MCF 10A (cell line): ENCODE results near the gene MYL9. TPM values are rescaled to one million over a fixed set of nuclear protein-coding genes. Genes with fewer than 3 reads are reported as not detected.

Source experiments
- BruUV-seq: library from RNA; stranded (reverse); fragments of 400-500 nt; replicated peaks from 2 replicates; lab custom pipeline; 2021; lab: Mats Ljungman, UMichigan
- CTCF ChIA-PET: fragments of 300-600 bp; sonication (Branson Sonifier 250); formaldehyde crosslinking; extraction: SDS; loops from one replicate; lab custom pipeline; 2021; ENCODE audit warnings: antibody characterized with exemption, inconsistent platforms; lab: Yijun Ruan, JAX
- POLR2A ChIA-PET: fragments of 300-600, 350-650 bp; sonication (Branson Sonifier 250); formaldehyde crosslinking; extraction: SDS; loops from one replicate; lab custom pipeline; 2020; ENCODE audit warnings: antibody characterized with exemption, inconsistent platforms; lab: Yijun Ruan, JAX
- DNase-seq: peaks from one replicate; pipeline ENCODE4 v3.0.0-alpha.2; 2018; ENCODE audit not compliant: unreplicated experiment
- H3K27ac Mint-ChIP-seq: one replicate; pipeline ENCODE4 v1.8.0; 2022; ENCODE audit warnings: mild to moderate bottlenecking, low read depth, mixed read lengths; ENCODE audit not compliant: unreplicated experiment
- H3K27me3 Mint-ChIP-seq: one replicate; pipeline ENCODE4 v1.8.0; 2022; ENCODE audit warnings: mixed read lengths; ENCODE audit not compliant: insufficient read depth, unreplicated experiment
- H3K36me3 Mint-ChIP-seq: one replicate; pipeline ENCODE4 v1.8.0; 2022; ENCODE audit warnings: mild to moderate bottlenecking, moderate library complexity, mixed read lengths; ENCODE audit not compliant: insufficient read depth, unreplicated experiment
- H3K4me1 Mint-ChIP-seq: one replicate; pipeline ENCODE4 v1.8.0; 2022; ENCODE audit warnings: mixed read lengths; ENCODE audit not compliant: insufficient read depth, unreplicated experiment
- H3K4me3 Mint-ChIP-seq: one replicate; pipeline ENCODE4 v1.8.0; 2022; ENCODE audit warnings: mild to moderate bottlenecking, moderate library complexity, mixed read lengths; ENCODE audit not compliant: unreplicated experiment
- H3K9me3 Mint-ChIP-seq: one replicate; pipeline ENCODE4 v1.8.0; 2022; ENCODE audit warnings: mixed read lengths; ENCODE audit not compliant: unreplicated experiment
- CTCF ChIP-seq: fragments of 200-600 bp; IDR thresholded peaks from one replicate; pipeline ENCODE4 v1.8.0; 2022; ENCODE audit warnings: antibody characterized with exemption, mild to moderate bottlenecking; ENCODE audit not compliant: unreplicated experiment
- intact Hi-C: fragments of 100-400 bp; cut with micrococcal nuclease; formaldehyde crosslinking; loops from 2 replicates; pipeline ENCODE4 v1.14.1; 2022
- total RNA-seq: library from RNA; stranded (reverse); gene quantifications from 2 replicates; pipeline ENCODE4 v1.2.3, GENCODE V29; 2022

The MYL9 gene
- total RNA-seq, 1 experiment from 2014 or later: 7.9 TPM

- Mint-ChIP-seq H3K36me3 (peaks cover 8% of the 10 kb centered on the region), H3K27ac (no peak overlapping the region), H3K9me3 (no peaks in the 10 kb centered on the region), H3K4me1 (peaks cover 8% of the 10 kb centered on the region), H3K27me3 (no peaks in the 10 kb centered on the region), H3K4me3 (no peak overlapping the region)
- intact Hi-C loops: no loop called here
- TF ChIP-seq CTCF: no peak
- CTCF ChIA-PET: interaction anchor here (0.5 to 0.7 kb wide), 3 partner anchors 196 to 545 kb away, joined by 3 read pairs; no protein-coding TSS in a partner anchor
- no TSS peak for BruUV-seq
- DNase-seq: no peak
- POLR2A ChIA-PET: interaction anchor here (0.6 kb wide), 2 partner anchors 87 to 291 kb away, joined by 3 read pairs; no protein-coding TSS in a partner anchor
Observed at GRCh38 chr20:36548704-36549627, 7.6 kb downstream of the MYL9 start.

GRCh38 chr20:36549628-36549941, 8.3 kb downstream of the MYL9 start:
- intact Hi-C loops: no loop called here
- no peak overlapping the region for H3K27ac Mint-ChIP-seq
- no TSS peak for BruUV-seq
- POLR2A ChIA-PET: interaction anchor here (0.6 kb wide), 1 partner anchor 337 kb away, joined by 4 read pairs; no protein-coding TSS in a partner anchor
- TF ChIP-seq CTCF: no peak
- DNase-seq: no peak
- H3K4me1 Mint-ChIP-seq: peaks cover 2% of the 10 kb centered on the region
- no peaks in the 10 kb centered on the region for H3K9me3 Mint-ChIP-seq
- no peak overlapping the region for H3K4me3 Mint-ChIP-seq
- H3K27me3 Mint-ChIP-seq: no peaks in the 10 kb centered on the region
- CTCF ChIA-PET: interaction anchor here (0.6 to 0.7 kb wide), 2 partner anchors 17 to 292 kb away, joined by 3 read pairs; no protein-coding TSS in a partner anchor
- H3K36me3 Mint-ChIP-seq: peaks cover 2% of the 10 kb centered on the region

GRCh38 chr20:36549942-36550789, 8.8 kb downstream of the MYL9 start:
- CTCF ChIA-PET: interaction anchor here (0.6 to 1.0 kb wide), 4 partner anchors 17 to 369 kb away, joined by 3 read pairs; no protein-coding TSS in a partner anchor
- no peak for DNase-seq
- Mint-ChIP-seq H3K36me3 (no peaks in the 10 kb centered on the region), H3K27me3 (no peaks in the 10 kb centered on the region), H3K27ac (no peak overlapping the region), H3K4me3 (no peak overlapping the region), H3K9me3 (no peaks in the 10 kb centered on the region), H3K4me1 (no peaks in the 10 kb centered on the region)
- no peak for TF ChIP-seq CTCF
- intact Hi-C loops: loop anchor here (10.0 kb wide), 1 partner anchor 365 kb away; no protein-coding TSS in a partner anchor
- BruUV-seq: no TSS peak
- POLR2A ChIA-PET: interaction anchor here (0.6 kb wide), 1 partner anchor 337 kb away, joined by 4 read pairs; no protein-coding TSS in a partner anchor
